Upper lobe of right lung (tissue), 1 donor: ENCODE measurements around the gene STX8. TPM values are rescaled to one million over a fixed set of nuclear protein-coding genes. Genes with fewer than 3 reads are reported as not detected.

Source experiments
- ATAC-seq: fragments of 200-7000 bp; cut with Tn5 transposase; one replicate; pipeline ENCODE4 v1.9.1; 2020; ENCODE audit warnings: mild to moderate bottlenecking, moderate library complexity
- DNase-seq: peaks from one replicate; pipeline ENCODE4 v3.0.0-alpha.2; 2020
- H3K27ac ChIP-seq: fragments of 200-600 bp; one replicate; pipeline ENCODE4 v1.8.0; 2022
- H3K27me3 ChIP-seq: fragments of 200-600 bp; one replicate; pipeline ENCODE4 v1.8.0; 2022; ENCODE audit warnings: mild to moderate bottlenecking
- H3K36me3 ChIP-seq: fragments of 200-600 bp; one replicate; pipeline ENCODE4 v1.8.0; 2022
- H3K4me1 ChIP-seq: fragments of 200-600 bp; one replicate; pipeline ENCODE4 v1.8.0; 2022
- H3K4me3 ChIP-seq: fragments of 200-600 bp; one replicate; pipeline ENCODE4 v1.8.0; 2022; ENCODE audit warnings: mild to moderate bottlenecking
- H3K9me3 ChIP-seq: fragments of 200-600 bp; one replicate; pipeline ENCODE4 v1.8.0; 2022
- intact Hi-C: fragments of 100-400 bp; cut with DNase I; formaldehyde crosslinking; loops from one replicate; pipeline ENCODE4 v1.11.0; 2022
- total RNA-seq: library from RNA; stranded (reverse); fragmentation: NEBNext Ultra II Directional; extraction: Animal tissue kit (Norgen Biotek cat#: 25700); gene quantifications from one replicate; pipeline ENCODE4 v1.2.1, GENCODE V29; 2021
- TF ChIP-seq, protein P1 (sequence below): fragments of 200-600 bp; IDR thresholded peaks from one replicate; pipeline ENCODE4 v1.8.0; 2022; ENCODE audit warnings: antibody characterized with exemption
- donor health status: DM: no; HTN: yes; CAD: no; lungs with severe emphysema.

Gene STX8
- total RNA-seq, 1 donor from 2014 or later: 52.5 TPM

GRCh38 chr17:9287306-9287705, 288.3 kb downstream of the STX8 start:
- TF ChIP-seq, protein P1, sequence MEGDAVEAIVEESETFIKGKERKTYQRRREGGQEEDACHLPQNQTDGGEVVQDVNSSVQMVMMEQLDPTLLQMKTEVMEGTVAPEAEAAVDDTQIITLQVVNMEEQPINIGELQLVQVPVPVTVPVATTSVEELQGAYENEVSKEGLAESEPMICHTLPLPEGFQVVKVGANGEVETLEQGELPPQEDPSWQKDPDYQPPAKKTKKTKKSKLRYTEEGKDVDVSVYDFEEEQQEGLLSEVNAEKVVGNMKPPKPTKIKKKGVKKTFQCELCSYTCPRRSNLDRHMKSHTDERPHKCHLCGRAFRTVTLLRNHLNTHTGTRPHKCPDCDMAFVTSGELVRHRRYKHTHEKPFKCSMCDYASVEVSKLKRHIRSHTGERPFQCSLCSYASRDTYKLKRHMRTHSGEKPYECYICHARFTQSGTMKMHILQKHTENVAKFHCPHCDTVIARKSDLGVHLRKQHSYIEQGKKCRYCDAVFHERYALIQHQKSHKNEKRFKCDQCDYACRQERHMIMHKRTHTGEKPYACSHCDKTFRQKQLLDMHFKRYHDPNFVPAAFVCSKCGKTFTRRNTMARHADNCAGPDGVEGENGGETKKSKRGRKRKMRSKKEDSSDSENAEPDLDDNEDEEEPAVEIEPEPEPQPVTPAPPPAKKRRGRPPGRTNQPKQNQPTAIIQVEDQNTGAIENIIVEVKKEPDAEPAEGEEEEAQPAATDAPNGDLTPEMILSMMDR: no peak

GRCh38 chr17:9286434-9286833, 289.2 kb downstream of the STX8 start:
- H3K9me3 ChIP-seq: no peaks in the 10 kb centered on the region
- ATAC-seq: no peak
- intact Hi-C loops: no loop called here
- no peaks in the 10 kb centered on the region for H3K36me3 ChIP-seq
- no peak for DNase-seq
- H3K4me3 ChIP-seq: no peak overlapping the region
- no peaks in the 10 kb centered on the region for H3K27me3 ChIP-seq
- no peaks in the 10 kb centered on the region for H3K4me1 ChIP-seq
- H3K27ac ChIP-seq: no peak overlapping the region
- TF ChIP-seq, protein P1: no peak

More at GRCh38 chr17:9287306-9287705, 288.3 kb downstream of the STX8 start:
- Histone ChIP-seq H3K4me3 (no peak overlapping the region), H3K4me1 (peaks cover 5% of the 10 kb centered on the region), H3K27ac (no peak overlapping the region), H3K9me3 (no peaks in the 10 kb centered on the region), H3K36me3 (no peaks in the 10 kb centered on the region), H3K27me3 (no peaks in the 10 kb centered on the region)
- intact Hi-C loops: no loop called here
- no peak for DNase-seq
- ATAC-seq: no peak

DNA sequence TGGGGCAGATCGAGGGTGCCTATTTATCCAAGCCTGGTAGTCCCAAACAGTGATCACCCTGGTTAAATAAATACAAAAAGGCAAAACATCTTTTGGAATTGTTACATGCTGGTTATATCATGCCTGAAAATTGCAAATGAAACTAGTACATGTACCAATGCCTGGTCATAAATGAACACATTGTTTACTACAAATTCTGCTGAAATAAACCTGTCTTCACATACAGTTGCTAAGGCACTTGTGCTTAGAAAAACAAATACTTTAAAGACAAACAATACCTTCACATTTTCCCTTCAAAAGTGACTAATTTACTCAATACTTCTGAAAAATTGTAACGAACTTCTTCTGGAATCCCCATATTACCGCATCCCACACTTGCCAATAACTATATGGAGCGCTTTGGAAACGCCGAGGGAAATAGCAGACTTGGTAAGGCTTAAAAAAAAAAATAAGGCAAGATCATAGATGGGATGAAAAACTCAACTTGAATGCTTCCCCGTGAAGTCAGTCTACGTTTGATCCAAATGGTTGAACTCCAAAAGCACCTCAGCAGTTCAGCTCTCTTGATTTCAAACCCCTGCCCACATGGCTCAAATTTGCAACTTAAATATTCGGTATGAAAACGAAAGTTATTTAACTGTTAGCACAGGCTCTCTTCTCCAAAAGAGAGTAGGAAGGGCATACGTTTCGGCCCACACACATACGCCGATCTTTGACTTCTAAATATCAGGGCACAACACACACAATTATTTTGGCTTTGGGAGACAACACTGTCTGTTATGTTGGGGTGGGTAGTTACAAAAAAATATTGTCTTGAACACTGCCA, 289.8 kb downstream of the STX8 start:
- Histone ChIP-seq H3K4me3 (no peak overlapping the region), H3K27ac (no peak overlapping the region), H3K27me3 (no peaks in the 10 kb centered on the region), H3K9me3 (no peaks in the 10 kb centered on the region), H3K36me3 (no peaks in the 10 kb centered on the region), H3K4me1 (no peaks in the 10 kb centered on the region)
- TF ChIP-seq, protein P1: no peak
- DNase-seq (no peak), ATAC-seq (no peak)
- intact Hi-C loops: no loop called here

DNA sequence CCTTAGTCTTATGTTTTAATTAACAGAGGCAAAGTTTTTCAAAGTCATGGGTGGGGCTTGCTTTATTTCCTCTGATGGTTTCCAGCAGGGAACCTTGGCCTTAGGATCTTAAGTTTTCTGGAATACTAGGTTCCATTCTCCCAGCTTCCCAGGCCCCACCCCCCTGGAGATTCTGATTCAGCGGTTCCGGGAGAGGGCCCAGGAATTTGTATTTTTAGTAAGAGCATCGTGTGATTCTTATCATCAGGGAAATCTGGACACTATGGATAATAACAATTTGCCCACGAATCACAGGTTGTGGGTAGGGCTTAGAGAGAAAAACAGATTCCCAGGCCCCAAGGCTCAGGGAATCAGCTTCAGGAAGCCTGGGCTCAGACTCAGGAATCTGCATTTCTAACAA, 290.7 kb downstream of the STX8 start:
- Histone ChIP-seq H3K27ac (no peak overlapping the region), H3K9me3 (no peaks in the 10 kb centered on the region), H3K36me3 (no peaks in the 10 kb centered on the region), H3K4me1 (no peaks in the 10 kb centered on the region), H3K27me3 (no peaks in the 10 kb centered on the region), H3K4me3 (no peak overlapping the region)
- intact Hi-C loops: no loop called here
- TF ChIP-seq, protein P1: no peak
- no peak for ATAC-seq
- DNase-seq: no peak

- intact Hi-C loops: no loop called here
- Histone ChIP-seq H3K9me3 (no peaks in the 10 kb centered on the region), H3K27me3 (no peaks in the 10 kb centered on the region), H3K4me3 (no peak overlapping the region), H3K27ac (no peak overlapping the region), H3K4me1 (no peaks in the 10 kb centered on the region), H3K36me3 (no peaks in the 10 kb centered on the region)
- TF ChIP-seq, protein P1: no peak
- DNase-seq (no peak), ATAC-seq (no peak)
These were observed 291.7 kb downstream of the STX8 start for GRCh38 chr17:9283909-9284308.
